ENCODE results near the gene KCNH4.

GRCh38 chr17:42202696-42203095 lies 21.8 kb upstream of the KCNH4 start:
- TF ChIP-seq ZNF264 (CRISPR knock-in tag; IDR thresholded peaks at IDR 0.05): no peak
- no peak for TF ChIP-seq SAFB2 (CRISPR knock-in tag; IDR thresholded peaks at IDR 0.05; ENCODE audit: borderline replicate concordance, low read depth)
- TF ChIP-seq IKZF5 (CRISPR knock-in tag; IDR thresholded peaks at IDR 0.05): no peak
- no peak for TF ChIP-seq ATF2 (CRISPR knock-in tag; IDR thresholded peaks at IDR 0.05)
- no peak for TF ChIP-seq CHCHD3 (CRISPR knock-in tag; IDR thresholded peaks at IDR 0.05)
- TF ChIP-seq CTCF (CRISPR knock-in tag; IDR thresholded peaks at IDR 0.05): no peak
- no peak for TF ChIP-seq ZNF597 (CRISPR knock-in tag; IDR thresholded peaks at IDR 0.05)
- no peak for TF ChIP-seq ZNF556 (CRISPR knock-in tag; IDR thresholded peaks at IDR 0.05; ENCODE audit: borderline replicate concordance)
- no peak for TF ChIP-seq ZNF280D (CRISPR knock-in tag; IDR thresholded peaks at IDR 0.05)
- no peak for TF ChIP-seq MAX (IDR thresholded peaks at IDR 0.05)

Measured in HepG2 (cell line).